HepG2 (cell line): Measurements from ENCODE around the gene RCOR1. TPM values are rescaled to one million over a fixed set of nuclear protein-coding genes. Genes with fewer than 3 reads are reported as not detected.

ENCODE experiments used
- CEBPB ChIP-seq: IDR thresholded peaks from 2 replicates; pipeline ENCODE4 v1.6.1; 2011; ENCODE audit warnings: low read depth, low read length, improper control_type of control experiment, borderline replicate concordance
- FOXA1 ChIP-seq, 2 experiments: fragments of 450-650 bp in 1 of 2; sonication (generic) in 1 of 2; formaldehyde crosslinking in 1 of 2; IDR thresholded peaks; 2 replicates each; pipeline versions ENCODE4 v1.4.0 to v1.6.1; 2016 to 2020; ENCODE audit warnings: missing genetic modification reagents in 1 of 2
- FOXM1 ChIP-seq: sonication (generic); formaldehyde crosslinking; IDR thresholded peaks from 2 replicates; pipeline ENCODE4 v1.5.0; 2020; ENCODE audit warnings: missing genetic modification reagents
- NCOA2 ChIP-seq: sonication (generic); formaldehyde crosslinking; IDR thresholded peaks from 2 replicates; pipeline ENCODE4 v1.8.0; 2022; ENCODE audit warnings: inconsistent platforms
- NR3C1 ChIP-seq: sonication (generic); formaldehyde crosslinking; IDR thresholded peaks from 2 replicates; pipeline ENCODE4 v1.4.0; 2020; ENCODE audit warnings: missing genetic modification reagents
- SNAPC2 ChIP-seq: sonication (generic); formaldehyde crosslinking; IDR thresholded peaks from 2 replicates; pipeline ENCODE4 v1.8.1; 2022; ENCODE audit warnings: mild to moderate bottlenecking, missing genetic modification reagents
- SOX6 ChIP-seq, 2 experiments: fragments of 450-650 bp in 1 of 2; sonication (generic) in 1 of 2; formaldehyde crosslinking in 1 of 2; IDR thresholded peaks; 2 replicates each; pipeline versions ENCODE4 v1.4.0 to v1.6.1; 2017 to 2020; ENCODE audit warnings: antibody characterized with exemption in 1 of 2, mild to moderate bottlenecking in 1 of 2, missing genetic modification reagents in 1 of 2
- SRY ChIP-seq: sonication (generic); formaldehyde crosslinking; IDR thresholded peaks from 2 replicates; pipeline ENCODE4 v1.8.0; 2022; ENCODE audit warnings: mild to moderate bottlenecking, missing genetic modification reagents
- TBX2 ChIP-seq: sonication (generic); formaldehyde crosslinking; IDR thresholded peaks from 2 replicates; pipeline ENCODE4 v1.5.0; 2020; ENCODE audit warnings: missing genetic modification reagents, mild to moderate bottlenecking, borderline replicate concordance
- ZBTB20 ChIP-seq: sonication (generic); formaldehyde crosslinking; IDR thresholded peaks from 2 replicates; pipeline ENCODE4 v1.8.1; 2023; ENCODE audit warnings: missing genetic modification reagents, low read depth, mild to moderate bottlenecking, borderline replicate concordance
- ZNF12 ChIP-seq: sonication (generic); formaldehyde crosslinking; IDR thresholded peaks from 2 replicates; pipeline ENCODE4 v1.5.0; 2020; ENCODE audit warnings: missing genetic modification reagents
- ZNF572 ChIP-seq: sonication (generic); formaldehyde crosslinking; IDR thresholded peaks from 2 replicates; pipeline ENCODE4 v1.5.1; 2020; ENCODE audit warnings: mild to moderate bottlenecking, missing genetic modification reagents
- ZNF773 ChIP-seq: sonication (generic); formaldehyde crosslinking; IDR thresholded peaks from 2 replicates; pipeline ENCODE4 v1.4.0; 2020; ENCODE audit warnings: missing genetic modification reagents, borderline replicate concordance
- polyA plus RNA-seq, 8 experiments: library from polyadenylated mRNA; depleted of rRNA in 3 of 8; stranded (reverse) in 7 of 8; unstranded in 1 of 8; fragments of >200 nt; fragmentation: Illumina TruSeq in 4 of 8; extraction: Trizol in 4 of 8; gene quantifications; 2 replicates each; pipeline versions ENCODE4 v1.2.1 to v1.2.3, GENCODE V29; 2011 to 2016; ENCODE audit warnings: low read depth in 4 of 8, missing spikeins in 1 of 8, mixed read lengths in 1 of 8; ENCODE audit not compliant: insufficient read depth in 1 of 8
- total RNA-seq, 5 experiments: library from RNA; depleted of rRNA; stranded (reverse); fragments of >200 nt; fragmentation: Illumina TruSeq; extraction: Trizol; gene quantifications; 2 replicates each; pipeline ENCODE4 v1.2.3, GENCODE V29; 2016; ENCODE audit warnings: low read depth in 1 of 5
- TF ChIP-seq, protein P1 (sequence below): IDR thresholded peaks from 2 replicates; pipeline ENCODE4 v1.6.1; 2016; ENCODE audit warnings: low read depth
- TF ChIP-seq, protein P2 (sequence below): sonication (generic); formaldehyde crosslinking; IDR thresholded peaks from 2 replicates; pipeline ENCODE4 v1.5.1; 2020; ENCODE audit warnings: missing genetic modification reagents, mild to moderate bottlenecking, borderline replicate concordance
- TF ChIP-seq, protein P3 (sequence below): sonication (generic); formaldehyde crosslinking; IDR thresholded peaks from 2 replicates; pipeline ENCODE4 v1.4.0; 2020; ENCODE audit warnings: missing genetic modification reagents
- TF ChIP-seq, protein P4 (sequence below): IDR thresholded peaks from 2 replicates; pipeline ENCODE4 v1.4.0; 2020; ENCODE audit warnings: mild to moderate bottlenecking, missing genetic modification reagents
- TF ChIP-seq, protein P5 (sequence below): sonication (generic); formaldehyde crosslinking; IDR thresholded peaks from 2 replicates; pipeline ENCODE4 v1.4.0; 2020; ENCODE audit warnings: missing genetic modification reagents, borderline replicate concordance

RCOR1 gene
- total and polyA plus RNA-seq, 2 of the 13 experiments (the other 11 are each of a cell fraction or from before 2014, with no cell fraction given), result 10.2 to 11.1 TPM

DNA sequence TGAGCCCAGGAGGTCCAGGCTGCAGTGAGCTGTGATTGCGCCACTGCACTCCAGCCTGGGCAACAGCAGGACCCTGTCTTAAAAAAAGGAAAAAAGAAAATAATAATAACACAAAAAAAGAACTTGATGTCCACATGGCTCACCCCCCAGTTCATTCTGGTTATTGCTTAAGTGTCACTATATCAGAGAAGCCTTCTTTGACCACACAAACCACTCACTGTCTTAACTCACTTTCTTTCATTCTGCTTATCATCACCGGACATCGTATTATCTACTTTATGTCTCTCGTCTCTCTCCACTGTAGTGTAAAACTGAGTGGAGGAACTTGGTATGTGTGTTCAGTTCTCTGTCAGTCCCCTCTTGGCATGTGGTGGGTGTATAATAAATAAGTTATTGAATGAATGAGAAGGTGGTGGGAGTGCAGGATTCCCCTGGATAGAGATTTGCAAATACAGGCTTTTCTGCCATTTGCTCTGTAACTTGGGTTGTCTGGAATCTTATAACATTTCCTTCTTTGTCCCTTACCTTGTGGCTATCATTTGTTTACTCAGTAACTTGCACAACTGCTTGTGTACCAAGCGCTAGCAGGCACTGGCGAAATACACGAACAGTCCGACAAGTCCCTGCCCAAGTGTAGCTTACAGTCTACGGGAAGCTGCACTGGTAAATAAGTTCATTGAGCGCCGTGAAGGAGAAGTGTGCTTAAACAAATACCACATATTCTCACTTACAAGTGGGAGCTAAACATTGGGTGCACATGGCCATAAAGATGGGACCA, 98.2 kb downstream of the RCOR1 start (continued):
- TF ChIP-seq, protein P1, sequence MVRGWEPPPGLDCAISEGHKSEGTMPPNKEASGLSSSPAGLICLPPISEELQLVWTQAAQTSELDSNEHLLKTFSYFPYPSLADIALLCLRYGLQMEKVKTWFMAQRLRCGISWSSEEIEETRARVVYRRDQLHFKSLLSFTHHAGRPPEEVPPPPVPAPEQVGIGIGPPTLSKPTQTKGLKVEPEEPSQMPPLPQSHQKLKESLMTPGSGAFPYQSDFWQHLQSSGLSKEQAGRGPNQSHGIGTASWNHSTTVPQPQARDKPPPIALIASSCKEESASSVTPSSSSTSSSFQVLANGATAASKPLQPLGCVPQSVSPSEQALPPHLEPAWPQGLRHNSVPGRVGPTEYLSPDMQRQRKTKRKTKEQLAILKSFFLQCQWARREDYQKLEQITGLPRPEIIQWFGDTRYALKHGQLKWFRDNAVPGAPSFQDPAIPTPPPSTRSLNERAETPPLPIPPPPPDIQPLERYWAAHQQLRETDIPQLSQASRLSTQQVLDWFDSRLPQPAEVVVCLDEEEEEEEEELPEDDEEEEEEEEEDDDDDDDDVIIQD (CRISPR knock-in tag), result 0 out of 2 replicates have a peak, but pooled peaks have one; percentile 61
- TF ChIP-seq, protein P2, sequence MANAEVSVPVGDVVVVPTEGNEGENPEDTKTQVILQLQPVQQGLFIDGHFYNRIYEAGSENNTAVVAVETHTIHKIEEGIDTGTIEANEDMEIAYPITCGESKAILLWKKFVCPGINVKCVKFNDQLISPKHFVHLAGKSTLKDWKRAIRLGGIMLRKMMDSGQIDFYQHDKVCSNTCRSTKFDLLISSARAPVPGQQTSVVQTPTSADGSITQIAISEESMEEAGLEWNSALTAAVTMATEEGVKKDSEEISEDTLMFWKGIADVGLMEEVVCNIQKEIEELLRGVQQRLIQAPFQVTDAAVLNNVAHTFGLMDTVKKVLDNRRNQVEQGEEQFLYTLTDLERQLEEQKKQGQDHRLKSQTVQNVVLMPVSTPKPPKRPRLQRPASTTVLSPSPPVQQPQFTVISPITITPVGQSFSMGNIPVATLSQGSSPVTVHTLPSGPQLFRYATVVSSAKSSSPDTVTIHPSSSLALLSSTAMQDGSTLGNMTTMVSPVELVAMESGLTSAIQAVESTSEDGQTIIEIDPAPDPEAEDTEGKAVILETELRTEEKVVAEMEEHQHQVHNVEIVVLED (CRISPR knock-in tag), result no peak
- TF ChIP-seq CEBPB (peak; percentile 95), NCOA2 (CRISPR knock-in tag) (peak; percentile 73), ZNF12 (CRISPR knock-in tag) (peak; percentile 21; the same call in 1 of the 2 replicates), ZNF572 (CRISPR knock-in tag) (no peak), SOX6 (IDR thresholded peaks at IDR 0.05) (no peak), SOX6 (CRISPR knock-in tag; IDR thresholded peaks at IDR 0.05) (peak; percentile 77), ZBTB20 (CRISPR knock-in tag) (peak; percentile 50; the same call in 1 of the 2 replicates), FOXM1 (CRISPR knock-in tag) (no peak), NR3C1 (CRISPR knock-in tag) (no peak), ZNF773 (CRISPR knock-in tag) (no peak), FOXA1 (IDR thresholded peaks at IDR 0.05) (peak; percentile 60; the same call in 1 of the 2 replicates), FOXA1 (CRISPR knock-in tag; IDR thresholded peaks at IDR 0.05) (peak; percentile 99), SRY (CRISPR knock-in tag) (no peak), TBX2 (CRISPR knock-in tag) (no peak), SNAPC2 (CRISPR knock-in tag) (no peak)
- TF ChIP-seq, protein P3, sequence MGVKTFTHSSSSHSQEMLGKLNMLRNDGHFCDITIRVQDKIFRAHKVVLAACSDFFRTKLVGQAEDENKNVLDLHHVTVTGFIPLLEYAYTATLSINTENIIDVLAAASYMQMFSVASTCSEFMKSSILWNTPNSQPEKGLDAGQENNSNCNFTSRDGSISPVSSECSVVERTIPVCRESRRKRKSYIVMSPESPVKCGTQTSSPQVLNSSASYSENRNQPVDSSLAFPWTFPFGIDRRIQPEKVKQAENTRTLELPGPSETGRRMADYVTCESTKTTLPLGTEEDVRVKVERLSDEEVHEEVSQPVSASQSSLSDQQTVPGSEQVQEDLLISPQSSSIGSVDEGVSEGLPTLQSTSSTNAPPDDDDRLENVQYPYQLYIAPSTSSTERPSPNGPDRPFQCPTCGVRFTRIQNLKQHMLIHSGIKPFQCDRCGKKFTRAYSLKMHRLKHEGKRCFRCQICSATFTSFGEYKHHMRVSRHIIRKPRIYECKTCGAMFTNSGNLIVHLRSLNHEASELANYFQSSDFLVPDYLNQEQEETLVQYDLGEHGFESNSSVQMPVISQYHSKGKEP (CRISPR knock-in tag), result no peak
- TF ChIP-seq, protein P4, sequence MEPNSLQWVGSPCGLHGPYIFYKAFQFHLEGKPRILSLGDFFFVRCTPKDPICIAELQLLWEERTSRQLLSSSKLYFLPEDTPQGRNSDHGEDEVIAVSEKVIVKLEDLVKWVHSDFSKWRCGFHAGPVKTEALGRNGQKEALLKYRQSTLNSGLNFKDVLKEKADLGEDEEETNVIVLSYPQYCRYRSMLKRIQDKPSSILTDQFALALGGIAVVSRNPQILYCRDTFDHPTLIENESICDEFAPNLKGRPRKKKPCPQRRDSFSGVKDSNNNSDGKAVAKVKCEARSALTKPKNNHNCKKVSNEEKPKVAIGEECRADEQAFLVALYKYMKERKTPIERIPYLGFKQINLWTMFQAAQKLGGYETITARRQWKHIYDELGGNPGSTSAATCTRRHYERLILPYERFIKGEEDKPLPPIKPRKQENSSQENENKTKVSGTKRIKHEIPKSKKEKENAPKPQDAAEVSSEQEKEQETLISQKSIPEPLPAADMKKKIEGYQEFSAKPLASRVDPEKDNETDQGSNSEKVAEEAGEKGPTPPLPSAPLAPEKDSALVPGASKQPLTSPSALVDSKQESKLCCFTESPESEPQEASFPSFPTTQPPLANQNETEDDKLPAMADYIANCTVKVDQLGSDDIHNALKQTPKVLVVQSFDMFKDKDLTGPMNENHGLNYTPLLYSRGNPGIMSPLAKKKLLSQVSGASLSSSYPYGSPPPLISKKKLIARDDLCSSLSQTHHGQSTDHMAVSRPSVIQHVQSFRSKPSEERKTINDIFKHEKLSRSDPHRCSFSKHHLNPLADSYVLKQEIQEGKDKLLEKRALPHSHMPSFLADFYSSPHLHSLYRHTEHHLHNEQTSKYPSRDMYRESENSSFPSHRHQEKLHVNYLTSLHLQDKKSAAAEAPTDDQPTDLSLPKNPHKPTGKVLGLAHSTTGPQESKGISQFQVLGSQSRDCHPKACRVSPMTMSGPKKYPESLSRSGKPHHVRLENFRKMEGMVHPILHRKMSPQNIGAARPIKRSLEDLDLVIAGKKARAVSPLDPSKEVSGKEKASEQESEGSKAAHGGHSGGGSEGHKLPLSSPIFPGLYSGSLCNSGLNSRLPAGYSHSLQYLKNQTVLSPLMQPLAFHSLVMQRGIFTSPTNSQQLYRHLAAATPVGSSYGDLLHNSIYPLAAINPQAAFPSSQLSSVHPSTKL (CRISPR knock-in tag), result peak; percentile 92
- TF ChIP-seq, protein P5, sequence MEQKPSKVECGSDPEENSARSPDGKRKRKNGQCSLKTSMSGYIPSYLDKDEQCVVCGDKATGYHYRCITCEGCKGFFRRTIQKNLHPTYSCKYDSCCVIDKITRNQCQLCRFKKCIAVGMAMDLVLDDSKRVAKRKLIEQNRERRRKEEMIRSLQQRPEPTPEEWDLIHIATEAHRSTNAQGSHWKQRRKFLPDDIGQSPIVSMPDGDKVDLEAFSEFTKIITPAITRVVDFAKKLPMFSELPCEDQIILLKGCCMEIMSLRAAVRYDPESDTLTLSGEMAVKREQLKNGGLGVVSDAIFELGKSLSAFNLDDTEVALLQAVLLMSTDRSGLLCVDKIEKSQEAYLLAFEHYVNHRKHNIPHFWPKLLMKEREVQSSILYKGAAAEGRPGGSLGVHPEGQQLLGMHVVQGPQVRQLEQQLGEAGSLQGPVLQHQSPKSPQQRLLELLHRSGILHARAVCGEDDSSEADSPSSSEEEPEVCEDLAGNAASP (CRISPR knock-in tag), result peak; percentile 33; the same call in 1 of the 2 replicates
